Endodermal cell (in vitro differentiated cells): ENCODE measurements around the gene SYCP3. TPM values are rescaled to one million over a fixed set of nuclear protein-coding genes. Genes with fewer than 3 reads are reported as not detected.
A peak's percentile ranks its signal among the peaks of the same experiment; 100 is the strongest.
"Not testable (repeated sequence)": the region's sequence is repeated elsewhere in the genome, so short reads cannot be mapped to it uniquely, and the experiment has no call there.

Source experiments
- DNase-seq: peaks from one replicate; pipeline ENCODE4 v3.0.0-alpha.2; 2017
- H3K27ac ChIP-seq: 2 replicates; pipeline ENCODE4 v1.5.1; 2013; ENCODE audit warnings: mild to moderate bottlenecking, low read depth, low read length, moderate library complexity
- H3K27me3 ChIP-seq: 2 replicates; pipeline ENCODE4 v1.6.1; 2013; ENCODE audit warnings: mild to moderate bottlenecking, low read length, moderate library complexity; ENCODE audit not compliant: insufficient read depth, control insufficient read depth, poor library complexity, severe bottlenecking
- H3K36me3 ChIP-seq: 2 replicates; pipeline ENCODE4 v1.7.0; 2013; ENCODE audit warnings: mild to moderate bottlenecking, low read length, moderate library complexity; ENCODE audit not compliant: control insufficient read depth, insufficient read depth
- H3K4me1 ChIP-seq: one replicate; pipeline ENCODE4 v1.7.0; 2013; ENCODE audit warnings: low read length; ENCODE audit not compliant: control insufficient read depth, insufficient read depth
- H3K4me3 ChIP-seq: 2 replicates; pipeline ENCODE4 v1.5.1; 2013; ENCODE audit warnings: mild to moderate bottlenecking, low read length, moderate library complexity
- H3K9ac ChIP-seq: 2 replicates; pipeline ENCODE4 v1.6.1; 2013; ENCODE audit warnings: mild to moderate bottlenecking, low read length, moderate library complexity; ENCODE audit not compliant: poor library complexity, severe bottlenecking; ENCODE audit errors: extremely low read depth
- H3K9me3 ChIP-seq: 2 replicates; pipeline ENCODE4 v1.6.1; 2013; ENCODE audit warnings: mild to moderate bottlenecking, low read length, moderate library complexity; ENCODE audit not compliant: control insufficient read depth
- H3K27ac Mint-ChIP-seq: 2 replicates; pipeline ENCODE4 v1.8.0; 2020; ENCODE audit warnings: mixed read lengths
- H3K27me3 Mint-ChIP-seq: 2 replicates; pipeline ENCODE4 v1.8.0; 2021; ENCODE audit warnings: mild to moderate bottlenecking, mixed read lengths; ENCODE audit not compliant: insufficient read depth
- H3K36me3 Mint-ChIP-seq: 2 replicates; pipeline ENCODE4 v1.8.0; 2020; ENCODE audit warnings: low read depth, mixed read lengths
- H3K4me1 Mint-ChIP-seq: 2 replicates; pipeline ENCODE4 v1.8.0; 2020; ENCODE audit warnings: mixed read lengths
- H3K4me3 Mint-ChIP-seq: 2 replicates; pipeline ENCODE4 v1.8.0; 2020; ENCODE audit warnings: mild to moderate bottlenecking, moderate library complexity, mixed read lengths
- H3K9me3 Mint-ChIP-seq: 2 replicates; pipeline ENCODE4 v1.8.0; 2020; ENCODE audit warnings: mild to moderate bottlenecking, mixed read lengths
- CTCF ChIP-seq: fragments of 200-600 bp; sonication (generic); conservative IDR thresholded peaks from 2 replicates; pipeline ENCODE4 v1.5.0; 2021; ENCODE audit warnings: antibody characterized with exemption, mild to moderate bottlenecking
- WGBS, 2 experiments: methylation state at CpG; one replicate each; pipeline versions ENCODE4 v1.1.5 to v1.1.7; 2013; ENCODE audit warnings: missing lambda C conversion rate in 2 of 2, mixed read lengths in 1 of 2; ENCODE audit not compliant: insufficient coverage in 1 of 2, insufficient read length in 1 of 2; 5-methylcytosine and 5-hydroxymethylcytosine counted together
- total RNA-seq, 2 donors: library from RNA; stranded (reverse); fragmentation: NEBNext Ultra II Directional in 1 of 2; extraction: Animal tissue kit (Norgen Biotek cat#: 25700) in 1 of 2; gene quantifications; 2 replicates in 1 of 2; 3 replicates in 1 of 2; pipeline ENCODE4 v1.2.1, GENCODE V29; 2021

SYCP3 gene
- total RNA-seq, 2 donors from 2014 or later = not detected

DNA sequence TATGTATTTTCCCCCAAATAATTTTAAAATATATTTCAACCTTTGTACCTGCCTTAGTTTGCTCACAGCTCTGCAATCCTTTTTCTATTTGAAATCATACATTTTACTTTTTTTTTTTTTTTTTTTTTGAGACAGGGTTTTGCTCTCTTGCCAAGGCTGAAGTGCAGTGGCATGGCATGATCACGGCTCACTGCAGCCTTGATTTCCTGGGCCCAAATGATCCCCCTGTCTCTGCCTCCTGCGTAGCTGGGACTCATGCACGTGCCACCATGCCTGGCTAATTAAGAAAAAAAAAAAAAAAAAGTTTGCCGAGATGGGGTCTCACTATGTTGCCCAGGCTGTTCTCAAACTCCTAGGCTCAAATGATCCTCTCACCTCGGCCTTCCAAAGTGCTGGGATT is 1.3 kb upstream of the SYCP3 start:
- DNase-seq = no peak
- no peak overlapping the region for H3K4me3 ChIP-seq
- Mint-ChIP-seq H3K27me3 (no peaks in the 10 kb centered on the region), H3K27ac (no peak overlapping the region), H3K36me3 (peaks cover 13% of the 10 kb centered on the region), H3K4me1 (no peaks in the 10 kb centered on the region), H3K9me3 (no peaks in the 10 kb centered on the region), H3K4me3 (no peak overlapping the region)
- no peak overlapping the region for H3K27ac ChIP-seq
- H3K9me3 ChIP-seq = no peaks in the 10 kb centered on the region
- no peak overlapping the region for H3K9ac ChIP-seq
- H3K27me3 ChIP-seq = no peaks in the 10 kb centered on the region
- H3K36me3 ChIP-seq = peaks cover 4% of the 10 kb centered on the region
- H3K4me1 ChIP-seq = no peaks in the 10 kb centered on the region
- TF ChIP-seq CTCF = no peak
- WGBS, 2 experiments = 90 to 93% methylated on average over 5 of the region's 5 CpGs

GRCh38 chr12:101737476-101737875 is 1.8 kb downstream of the SYCP3 start:
- no peak for TF ChIP-seq CTCF
- Mint-ChIP-seq H3K27me3 (no peaks in the 10 kb centered on the region), H3K36me3 (peaks cover 10% of the 10 kb centered on the region), H3K4me1 (no peaks in the 10 kb centered on the region), H3K27ac (peak overlapping the region; percentile 9), H3K4me3 (no peak overlapping the region), H3K9me3 (no peaks in the 10 kb centered on the region)
- Histone ChIP-seq H3K27ac (no peak overlapping the region), H3K9me3 (no peaks in the 10 kb centered on the region), H3K4me1 (no peaks in the 10 kb centered on the region), H3K36me3 (no peaks in the 10 kb centered on the region), H3K4me3 (no peak overlapping the region), H3K27me3 (no peaks in the 10 kb centered on the region), H3K9ac (no peak overlapping the region)
- 90 to 91% methylated on average over 6 of the region's 6 CpGs for WGBS, 2 experiments
- no peak for DNase-seq

- not testable (repeated sequence) for H3K27ac Mint-ChIP-seq, H3K9ac ChIP-seq, DNase-seq, H3K27me3 Mint-ChIP-seq, H3K27me3 ChIP-seq, H3K4me3 ChIP-seq, H3K36me3 ChIP-seq, H3K9me3 ChIP-seq, H3K27ac ChIP-seq, H3K4me1 ChIP-seq, H3K4me3 Mint-ChIP-seq, H3K36me3 Mint-ChIP-seq, H3K4me1 Mint-ChIP-seq, H3K9me3 Mint-ChIP-seq
- 95 to 100% methylated on average over 2 to 5 of the region's 5 CpGs for WGBS, 2 experiments
Measured at GRCh38 chr12:101734482-101734881, 4.8 kb downstream of the SYCP3 start.

- Mint-ChIP-seq H3K4me1 (no peaks in the 10 kb centered on the region), H3K9me3 (no peaks in the 10 kb centered on the region), H3K27me3 (no peaks in the 10 kb centered on the region), H3K4me3 (no peak overlapping the region), H3K27ac (no peak overlapping the region), H3K36me3 (no peaks in the 10 kb centered on the region)
- Histone ChIP-seq H3K9me3 (no peaks in the 10 kb centered on the region), H3K4me1 (no peaks in the 10 kb centered on the region), H3K36me3 (peaks cover 6% of the 10 kb centered on the region), H3K27ac (no peak overlapping the region), H3K9ac (no peak overlapping the region), H3K27me3 (no peaks in the 10 kb centered on the region), H3K4me3 (no peak overlapping the region)
- no peak for TF ChIP-seq CTCF
- 76 to 88% methylated on average over 1 to 2 of the region's 2 CpGs for WGBS, 2 experiments
- no peak for DNase-seq
Measured at GRCh38 chr12:101733166-101733565, 6.1 kb downstream of the SYCP3 start.
